ENCODE data around the gene TRIM27. TPM values are rescaled to one million over a fixed set of nuclear protein-coding genes. Genes with fewer than 3 reads are reported as not detected.
A peak's percentile ranks its signal among the peaks of the same experiment; 100 is the strongest.

TRIM27 gene
- total and polyA plus RNA-seq, 10 of the 15 experiments (the other 5 are each of a cell fraction or from before 2014, with no cell fraction given): 18.5 to 74.7 (median 58.0) TPM

GRCh38 chr6:28896505-28897368 is 27.0 kb downstream of the TRIM27 start (continued):
- TF ChIP-seq HDAC6 (IDR thresholded peaks at IDR 0.05; ENCODE audit: unreplicated experiment) (no peak), CHD4 (IDR thresholded peaks at IDR 0.05) (no peak), CTCF (IDR thresholded peaks at IDR 0.05 in 2 of 3, conservative IDR thresholded peaks at IDR 0.05 in 1 of 3; ENCODE audit: control insufficient read depth in 2 of 3, extremely low read depth in 1 of 3, insufficient read depth in 1 of 3, low read depth in 3 of 3, low read length in 3 of 3) (peak; percentile 25 to 41 (median 34); a peak in 4 of 6 replicates), DPF2 (IDR thresholded peaks at IDR 0.05) (0 out of 2 replicates have a peak, but pooled peaks have one; percentile 14), NR2F1 (conservative IDR thresholded peaks at IDR 0.05) (0 out of 2 replicates have a peak, but pooled peaks have one; percentile 50)

GRCh38 chr6:28895131-28895812 is 28.5 kb downstream of the TRIM27 start:
- POLR2A ChIA-PET: interaction anchor here (0.7 to 5.3 kb wide), 5 partner anchors 10 to 757 kb away, joined by 3 to 33 read pairs (median 5); partner anchors contain the start of gene TRIM27
- FAIRE-seq: peak; percentile 99
- WGBS (ENCODE audit: insufficient coverage, insufficient replicate concordance, low lambda C conversion rate, missing lambda C conversion rate): 14% methylated on average over 27 of the region's 27 CpGs
- Histone ChIP-seq H4K20me1 (ENCODE audit: control insufficient read depth, insufficient read depth) (no peaks in the 10 kb centered on the region), H3K9ac (ENCODE audit: control insufficient read depth, insufficient read depth, low read length) (peak overlapping the region; percentile 76), H3K36me3 (ENCODE audit: control insufficient read depth in 2 of 2, insufficient read depth in 2 of 2, low read length in 1 of 2) (no peaks in the 10 kb centered on the region), H2AFZ (ENCODE audit: control insufficient read depth, low read depth, low read length) (peak overlapping the region; percentile 85), H3K4me1 (ENCODE audit: control insufficient read depth, insufficient read depth, low read length) (no peaks in the 10 kb centered on the region), H3K27ac (ENCODE audit: control insufficient read depth, insufficient read depth) (peak overlapping the region; percentile 89), H3K9me3 (replicated peaks; ENCODE audit: control insufficient read depth, insufficient read depth, low read length) (no peaks in the 10 kb centered on the region), H3K27me3 (replicated peaks in 1 of 2; ENCODE audit: control insufficient read depth in 2 of 2, insufficient read depth in 2 of 2, low read length in 1 of 2) (no peaks in the 10 kb centered on the region), H3K4me2 (ENCODE audit: control insufficient read depth, insufficient read depth) (peak overlapping the region; percentile 28; the same call in 1 of the 2 replicates), H3K79me2 (ENCODE audit: control insufficient read depth, insufficient read depth, low read length) (no peaks in the 10 kb centered on the region), H3K4me3 (peak overlapping the region; percentile 87)
- TSS peak; percentile 81 for BruUV-seq (replicated peaks)
- RAD21 ChIA-PET (ENCODE audit: unreplicated experiment): interaction anchor here (0.6 to 2.1 kb wide), 4 partner anchors 29 to 1077 kb away, joined by 3 to 9 read pairs (median 6); partner anchors contain the start of gene TRIM27
- intact Hi-C loops (cut with micrococcal nuclease; ENCODE audit: unreplicated experiment) (no loop called here), in situ Hi-C loops (cut with MboI) (no loop called here)
- SMC1A ChIA-PET (ENCODE audit: uncharacterized antibody, unreplicated experiment): interaction anchor here (0.6 to 1.7 kb wide), 8 partner anchors 10 to 86 kb away, joined by 3 to 5 read pairs (median 3); no protein-coding TSS in a partner anchor
- ATAC-seq: peak; percentile 88
- CTCF ChIA-PET: interaction anchor here (0.6 to 1.7 kb wide), 7 partner anchors 27 to 1149 kb away, joined by 3 to 6 read pairs (median 5); partner anchors contain the start of gene TRIM27
- DNase-seq (ENCODE audit: low read depth, low spot score): peak; percentile 96
- TF ChIP-seq CBFB (IDR thresholded peaks at IDR 0.05; ENCODE audit: low read depth) (peak; percentile 91), STAT3 (IDR thresholded peaks at IDR 0.05; ENCODE audit: low read depth, low read length) (no peak), TAF1 (IDR thresholded peaks at IDR 0.05; ENCODE audit: borderline replicate concordance, low read depth, low read length) (peak; percentile 90), PKNOX1 (IDR thresholded peaks at IDR 0.05) (peak; percentile 26; the same call in 1 of the 2 replicates), POLR2A (IDR thresholded peaks at IDR 0.05; ENCODE audit: low read depth, low read length) (peak; percentile 87), IRF5 (IDR thresholded peaks at IDR 0.05; ENCODE audit: borderline replicate concordance) (peak; percentile 86), SMAD5 (IDR thresholded peaks at IDR 0.05; ENCODE audit: low read depth) (peak; percentile 83; the same call in 1 of the 2 replicates), SMAD1 (IDR thresholded peaks at IDR 0.05; ENCODE audit: low read depth, partially characterized antibody) (peak; percentile 44), STAT1 (conservative IDR thresholded peaks at IDR 0.05) (peak; percentile 57; the same call in 1 of the 2 replicates), POLR2AphosphoS2 (IDR thresholded peaks at IDR 0.05; ENCODE audit: low read depth, low read length) (0 out of 2 replicates have a peak, but pooled peaks have one; percentile 64), KAT2A (conservative IDR thresholded peaks at IDR 0.05; ENCODE audit: control insufficient read depth, low read depth, low read length) (no peak)
